ENCODE results near the gene DTWD2.

DNA sequence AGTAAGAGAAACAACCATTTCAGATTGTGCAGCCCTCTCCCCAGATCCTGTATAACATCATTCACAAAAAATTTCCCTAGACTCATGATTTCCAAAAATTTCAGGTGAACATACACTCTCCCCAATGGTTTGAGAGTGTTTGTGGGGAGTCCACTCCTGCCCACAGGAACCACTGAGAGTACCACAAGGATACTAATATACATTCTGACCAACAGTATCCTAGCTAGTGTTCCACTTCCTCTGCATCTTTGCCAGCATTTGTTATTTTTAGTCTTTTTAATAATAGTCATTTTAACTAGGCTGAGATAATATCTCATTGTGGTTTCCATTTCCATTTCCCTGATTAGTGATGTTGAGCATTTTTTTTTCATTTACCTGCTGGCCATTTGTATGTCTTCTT lies 155.4 kb downstream of the DTWD2 start:
- no peak for TF ChIP-seq POLR2A (IDR thresholded peaks at IDR 0.05)
- TF ChIP-seq, protein P1, sequence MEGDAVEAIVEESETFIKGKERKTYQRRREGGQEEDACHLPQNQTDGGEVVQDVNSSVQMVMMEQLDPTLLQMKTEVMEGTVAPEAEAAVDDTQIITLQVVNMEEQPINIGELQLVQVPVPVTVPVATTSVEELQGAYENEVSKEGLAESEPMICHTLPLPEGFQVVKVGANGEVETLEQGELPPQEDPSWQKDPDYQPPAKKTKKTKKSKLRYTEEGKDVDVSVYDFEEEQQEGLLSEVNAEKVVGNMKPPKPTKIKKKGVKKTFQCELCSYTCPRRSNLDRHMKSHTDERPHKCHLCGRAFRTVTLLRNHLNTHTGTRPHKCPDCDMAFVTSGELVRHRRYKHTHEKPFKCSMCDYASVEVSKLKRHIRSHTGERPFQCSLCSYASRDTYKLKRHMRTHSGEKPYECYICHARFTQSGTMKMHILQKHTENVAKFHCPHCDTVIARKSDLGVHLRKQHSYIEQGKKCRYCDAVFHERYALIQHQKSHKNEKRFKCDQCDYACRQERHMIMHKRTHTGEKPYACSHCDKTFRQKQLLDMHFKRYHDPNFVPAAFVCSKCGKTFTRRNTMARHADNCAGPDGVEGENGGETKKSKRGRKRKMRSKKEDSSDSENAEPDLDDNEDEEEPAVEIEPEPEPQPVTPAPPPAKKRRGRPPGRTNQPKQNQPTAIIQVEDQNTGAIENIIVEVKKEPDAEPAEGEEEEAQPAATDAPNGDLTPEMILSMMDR (IDR thresholded peaks at IDR 0.05), result no peak
